ENCODE results near the gene MVP. TPM values are rescaled to one million over a fixed set of nuclear protein-coding genes. Genes with fewer than 3 reads are reported as not detected.

MVP gene
- total RNA-seq, 1 donor from 2014 or later = 6.5 TPM

DNA sequence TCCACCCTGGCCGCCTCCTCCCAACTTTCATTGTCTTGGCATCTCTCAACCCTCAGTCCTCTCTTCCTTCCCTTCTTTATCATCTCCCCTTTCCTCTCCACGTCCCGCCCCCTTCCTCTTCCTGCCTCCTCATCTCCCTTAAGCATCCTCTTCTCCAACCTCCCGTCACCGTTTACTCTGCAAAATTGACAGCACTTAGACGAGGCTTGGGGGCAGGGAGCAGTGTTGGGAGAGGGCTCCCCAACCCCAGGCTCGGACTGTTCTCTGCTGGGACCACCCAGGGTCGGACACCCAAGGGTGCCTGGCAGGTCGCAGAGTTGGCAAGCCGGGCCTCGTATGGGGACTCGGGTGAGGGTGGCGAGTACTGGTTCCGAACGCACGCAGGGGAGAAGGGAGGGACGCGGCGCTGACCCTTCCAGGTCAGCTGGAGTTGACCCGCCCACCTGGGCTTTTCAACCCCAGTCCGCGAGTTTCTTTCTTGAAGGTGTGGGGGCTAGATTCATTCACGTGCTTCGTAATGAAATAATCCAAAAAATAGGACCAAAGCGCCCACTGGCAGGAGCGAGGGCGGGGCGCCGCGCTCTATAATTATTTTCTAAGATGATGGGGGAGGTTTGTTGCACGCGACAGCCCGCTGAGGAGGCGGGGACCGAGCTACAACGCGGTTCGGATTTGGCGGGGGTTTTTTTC lies 5.1 kb upstream of the MVP start:
- DNase-seq (ENCODE audit: low spot score, unreplicated experiment) = no peak
- TF ChIP-seq, protein P1, sequence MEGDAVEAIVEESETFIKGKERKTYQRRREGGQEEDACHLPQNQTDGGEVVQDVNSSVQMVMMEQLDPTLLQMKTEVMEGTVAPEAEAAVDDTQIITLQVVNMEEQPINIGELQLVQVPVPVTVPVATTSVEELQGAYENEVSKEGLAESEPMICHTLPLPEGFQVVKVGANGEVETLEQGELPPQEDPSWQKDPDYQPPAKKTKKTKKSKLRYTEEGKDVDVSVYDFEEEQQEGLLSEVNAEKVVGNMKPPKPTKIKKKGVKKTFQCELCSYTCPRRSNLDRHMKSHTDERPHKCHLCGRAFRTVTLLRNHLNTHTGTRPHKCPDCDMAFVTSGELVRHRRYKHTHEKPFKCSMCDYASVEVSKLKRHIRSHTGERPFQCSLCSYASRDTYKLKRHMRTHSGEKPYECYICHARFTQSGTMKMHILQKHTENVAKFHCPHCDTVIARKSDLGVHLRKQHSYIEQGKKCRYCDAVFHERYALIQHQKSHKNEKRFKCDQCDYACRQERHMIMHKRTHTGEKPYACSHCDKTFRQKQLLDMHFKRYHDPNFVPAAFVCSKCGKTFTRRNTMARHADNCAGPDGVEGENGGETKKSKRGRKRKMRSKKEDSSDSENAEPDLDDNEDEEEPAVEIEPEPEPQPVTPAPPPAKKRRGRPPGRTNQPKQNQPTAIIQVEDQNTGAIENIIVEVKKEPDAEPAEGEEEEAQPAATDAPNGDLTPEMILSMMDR (IDR thresholded peaks at IDR 0.05; ENCODE audit: unreplicated experiment) = no peak
- H3K4me3 Mint-ChIP-seq (ENCODE audit: low read depth) = peak overlapping the region; percentile 85
- H3K4me1 Mint-ChIP-seq (ENCODE audit: low read depth) = peaks cover 38% of the 10 kb centered on the region
- peaks cover 14% of the 10 kb centered on the region for H3K27me3 Mint-ChIP-seq
- H3K36me3 Mint-ChIP-seq (ENCODE audit: insufficient read depth) = peaks cover 15% of the 10 kb centered on the region
- peak overlapping the region; percentile 96 for H3K27ac Mint-ChIP-seq
- no peaks in the 10 kb centered on the region for H3K9me3 Mint-ChIP-seq (ENCODE audit: low read depth)

DNA sequence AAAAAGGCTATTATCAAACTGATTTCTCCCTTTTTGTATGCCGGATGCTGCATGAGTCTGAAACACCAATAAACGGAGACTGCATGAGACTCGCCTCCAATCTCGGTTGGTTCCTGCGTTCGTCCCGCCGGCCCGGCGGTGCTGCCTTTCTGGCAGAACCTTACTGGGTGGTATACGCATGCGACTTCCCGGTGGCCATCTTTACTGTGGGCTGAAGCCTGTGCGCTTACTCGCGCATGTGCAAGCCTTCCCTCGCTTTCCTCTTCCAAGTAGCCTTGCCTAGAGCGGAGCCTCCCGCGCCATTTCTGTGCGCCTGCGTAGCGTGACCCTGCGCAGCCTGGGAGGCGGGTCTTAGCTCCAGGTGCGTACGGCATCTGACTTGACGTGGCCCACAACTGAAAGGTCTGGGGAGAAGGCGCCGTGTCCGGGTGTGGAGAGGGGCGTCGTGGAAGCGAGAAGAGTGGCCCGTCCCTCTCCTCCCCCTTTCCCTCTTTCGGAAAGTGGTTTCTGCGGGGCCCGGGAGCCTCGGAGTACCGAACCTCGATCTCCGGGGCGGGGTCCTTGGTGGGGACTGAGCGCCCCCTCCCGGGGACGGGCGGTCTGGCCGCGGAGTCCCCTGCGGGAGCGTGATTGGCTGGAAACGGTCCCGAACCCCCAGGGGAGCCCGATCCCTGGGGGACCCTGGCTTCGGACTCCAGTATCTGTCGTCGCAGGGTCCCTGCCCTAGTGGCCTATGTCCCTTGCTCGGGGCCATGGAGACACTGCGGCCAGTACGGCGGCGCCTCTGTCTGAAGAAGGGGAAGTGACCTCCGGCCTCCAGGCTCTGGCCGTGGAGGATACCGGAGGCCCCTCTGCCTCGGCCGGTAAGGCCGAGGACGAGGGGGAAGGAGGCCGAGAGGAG lies 4.2 kb upstream of the MVP start, which contains the start of gene PAGR1:
TSS of gene PAGR1 (plus strand) at position 360 of the 901 bp plus-strand sequence. CDS start at position 734, 374 bp downstream.
- TF ChIP-seq, protein P1 (IDR thresholded peaks at IDR 0.05; ENCODE audit: unreplicated experiment) = peak; percentile 94
- Mint-ChIP-seq H3K4me1 (ENCODE audit: low read depth) (peaks cover 38% of the 10 kb centered on the region), H3K4me3 (ENCODE audit: low read depth) (peak within 1 kb of the TSS; percentile 85), H3K9me3 (ENCODE audit: low read depth) (no peaks in the 10 kb centered on the region), H3K36me3 (ENCODE audit: insufficient read depth) (peaks cover 15% of the 10 kb centered on the region), H3K27ac (peak within 1 kb of the TSS; percentile 96), H3K27me3 (peaks cover 14% of the 10 kb centered on the region)
- peak; percentile 92 for DNase-seq (ENCODE audit: low spot score, unreplicated experiment)

DNA sequence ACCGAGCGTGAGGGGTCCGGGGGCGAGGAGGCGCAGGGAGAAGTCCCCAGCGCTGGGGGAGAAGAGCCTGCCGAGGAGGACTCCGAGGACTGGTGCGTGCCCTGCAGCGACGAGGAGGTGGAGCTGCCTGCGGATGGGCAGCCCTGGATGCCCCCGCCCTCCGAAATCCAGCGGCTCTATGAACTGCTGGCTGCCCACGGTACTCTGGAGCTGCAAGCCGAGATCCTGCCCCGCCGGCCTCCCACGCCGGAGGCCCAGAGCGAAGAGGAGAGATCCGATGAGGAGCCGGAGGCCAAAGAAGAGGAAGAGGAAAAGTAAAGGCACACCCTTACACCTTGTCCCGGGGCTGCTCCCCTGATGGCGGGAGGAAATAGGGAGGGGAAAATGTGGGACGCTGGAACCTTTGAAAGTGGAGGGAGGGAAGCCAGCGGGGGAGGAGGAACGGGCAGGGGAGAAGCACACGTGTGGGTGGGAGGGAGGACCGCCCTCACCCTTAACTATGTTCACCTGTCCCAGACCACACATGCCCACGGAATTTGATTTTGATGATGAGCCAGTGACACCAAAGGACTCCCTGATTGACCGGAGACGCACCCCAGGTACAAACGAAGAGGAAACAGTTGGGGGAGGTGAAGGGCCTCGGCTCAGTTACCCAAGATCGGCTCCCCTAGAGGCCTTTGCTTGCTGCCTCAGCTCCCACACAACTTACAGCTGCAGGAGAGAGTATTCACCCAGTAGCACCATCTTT lies 3.4 kb upstream of the MVP start:
- peaks cover 14% of the 10 kb centered on the region for H3K27me3 Mint-ChIP-seq

DNA sequence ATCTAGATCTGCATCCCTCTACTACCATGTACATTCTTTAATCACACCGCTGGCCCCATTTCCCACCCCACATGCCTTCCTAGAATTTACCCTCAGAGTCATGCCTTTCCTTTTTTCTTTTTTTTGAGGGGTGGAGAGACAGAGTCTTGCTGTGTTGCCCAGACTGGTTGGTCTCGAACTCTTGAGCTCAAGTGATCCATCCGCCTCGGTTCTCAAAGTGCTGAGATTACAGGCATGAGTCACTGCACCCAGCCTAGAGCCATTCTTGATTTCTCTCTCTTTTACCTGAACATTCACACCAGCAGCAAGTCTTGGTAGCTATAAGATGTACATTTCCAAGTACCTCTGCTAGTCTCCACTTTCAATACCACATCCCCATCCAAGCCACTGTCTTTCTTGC lies 2.2 kb upstream of the MVP start:
- TF ChIP-seq, protein P1 (IDR thresholded peaks at IDR 0.05; ENCODE audit: unreplicated experiment) = no peak
- DNase-seq (ENCODE audit: low spot score, unreplicated experiment) = no peak
- H3K36me3 Mint-ChIP-seq (ENCODE audit: insufficient read depth) = peaks cover 15% of the 10 kb centered on the region
- peaks cover 11% of the 10 kb centered on the region for H3K27me3 Mint-ChIP-seq
- peaks cover 32% of the 10 kb centered on the region for H3K4me1 Mint-ChIP-seq (ENCODE audit: low read depth)
- peak overlapping the region; percentile 54 for H3K4me3 Mint-ChIP-seq (ENCODE audit: low read depth)
- H3K9me3 Mint-ChIP-seq (ENCODE audit: low read depth) = no peaks in the 10 kb centered on the region
- H3K27ac Mint-ChIP-seq = no peak overlapping the region

More for the DNA sequence above, 3.4 kb upstream of the MVP start:
- TF ChIP-seq, protein P1 (IDR thresholded peaks at IDR 0.05; ENCODE audit: unreplicated experiment) = peak; percentile 13
- no peak for DNase-seq (ENCODE audit: low spot score, unreplicated experiment)
- peaks cover 15% of the 10 kb centered on the region for H3K36me3 Mint-ChIP-seq (ENCODE audit: insufficient read depth)
- peak overlapping the region; percentile 79 for H3K27ac Mint-ChIP-seq
- no peaks in the 10 kb centered on the region for H3K9me3 Mint-ChIP-seq (ENCODE audit: low read depth)
- H3K4me3 Mint-ChIP-seq (ENCODE audit: low read depth) = peak overlapping the region; percentile 85
- peaks cover 33% of the 10 kb centered on the region for H3K4me1 Mint-ChIP-seq (ENCODE audit: low read depth)

DNA sequence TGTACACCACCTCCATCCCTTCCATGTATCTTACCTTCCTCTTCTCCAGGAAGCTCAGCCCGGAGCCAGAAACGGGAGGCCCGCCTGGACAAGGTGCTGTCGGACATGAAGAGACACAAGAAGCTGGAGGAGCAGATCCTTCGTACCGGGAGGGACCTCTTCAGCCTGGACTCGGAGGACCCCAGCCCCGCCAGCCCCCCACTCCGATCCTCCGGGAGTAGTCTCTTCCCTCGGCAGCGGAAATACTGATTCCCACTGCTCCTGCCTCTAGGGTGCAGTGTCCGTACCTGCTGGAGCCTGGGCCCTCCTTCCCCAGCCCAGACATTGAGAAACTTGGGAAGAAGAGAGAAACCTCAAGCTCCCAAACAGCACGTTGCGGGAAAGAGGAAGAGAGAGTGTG lies 756 bp upstream of the MVP start:
- no peak overlapping the region for H3K27ac Mint-ChIP-seq
- H3K36me3 Mint-ChIP-seq (ENCODE audit: insufficient read depth) = peaks cover 15% of the 10 kb centered on the region
- peak overlapping the region; percentile 8 for H3K4me3 Mint-ChIP-seq (ENCODE audit: low read depth)
- H3K9me3 Mint-ChIP-seq (ENCODE audit: low read depth) = no peaks in the 10 kb centered on the region
- peaks cover 32% of the 10 kb centered on the region for H3K4me1 Mint-ChIP-seq (ENCODE audit: low read depth)
- peaks cover 6% of the 10 kb centered on the region for H3K27me3 Mint-ChIP-seq
- no peak for DNase-seq (ENCODE audit: low spot score, unreplicated experiment)
- TF ChIP-seq, protein P1 (IDR thresholded peaks at IDR 0.05; ENCODE audit: unreplicated experiment) = no peak
